Measurements from ENCODE around the gene CACNA2D2.

The CACNA2D2 gene

GRCh38 chr3:50503504-50504342, at the start of gene CACNA2D2:
CACNA2D2 (minus strand) TSS chr3:50503634; CDS start chr3:50503423, 211 bp downstream.
- Histone ChIP-seq H3K4me3 (peak within 1 kb of the TSS; percentile 74), H3K9ac (peak within 1 kb of the TSS; percentile 62), H3K27ac (0 out of 2 replicates have a peak within 1 kb of the TSS, but pooled peaks have one; percentile 20), H3K4me1 (peaks cover 32% of the 10 kb centered on the region), H3K36me3 (no peaks in the 10 kb centered on the region), H3K27me3 (peaks cover 64% of the 10 kb centered on the region), H4K20me1 (peaks cover 15% of the 10 kb centered on the region), H3K4me2 (peak within 1 kb of the TSS; percentile 98), H3K9me3 (no peaks in the 10 kb centered on the region)
- no peak for TF ChIP-seq Cebpa-rat (IDR thresholded peaks at IDR 0.05)

DNA sequence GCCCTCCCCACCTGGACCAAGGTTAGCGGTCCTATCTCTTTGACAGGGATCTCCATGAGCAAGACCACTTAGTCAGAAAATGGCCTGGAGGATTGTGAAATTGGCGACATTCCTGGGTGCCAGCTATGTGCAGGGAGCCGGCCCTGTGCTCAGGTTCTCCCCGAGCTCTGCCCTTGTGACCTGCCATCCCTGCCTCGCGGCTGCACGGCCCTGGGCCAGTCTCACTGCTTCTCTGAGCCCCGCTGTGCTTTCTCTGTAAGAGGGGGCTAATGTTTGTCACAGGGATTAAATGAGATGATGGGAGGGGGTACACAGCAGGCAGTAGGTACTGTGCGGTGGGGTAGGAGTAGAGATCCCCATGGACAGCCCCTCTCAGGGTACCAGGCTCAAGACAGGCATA, 49.2 kb upstream of the CACNA2D2 start:
- Histone ChIP-seq H3K27ac (no peak overlapping the region), H3K9ac (no peak overlapping the region), H3K27me3 (no peaks in the 10 kb centered on the region), H3K9me3 (no peaks in the 10 kb centered on the region), H3K4me3 (no peak overlapping the region), H4K20me1 (no peaks in the 10 kb centered on the region), H3K36me3 (no peaks in the 10 kb centered on the region), H3K4me1 (no peaks in the 10 kb centered on the region), H3K4me2 (no peak overlapping the region)
- no peak for TF ChIP-seq Cebpa-rat (IDR thresholded peaks at IDR 0.05)

GRCh38 chr3:50551681-50552435, 48.4 kb upstream of the CACNA2D2 start:
- Histone ChIP-seq H3K27ac (no peak overlapping the region), H3K36me3 (no peaks in the 10 kb centered on the region), H3K4me1 (no peaks in the 10 kb centered on the region), H3K4me3 (no peak overlapping the region), H4K20me1 (no peaks in the 10 kb centered on the region; the same call in 1 of the 2 replicates), H3K9me3 (no peaks in the 10 kb centered on the region), H3K4me2 (no peak overlapping the region), H3K9ac (no peak overlapping the region), H3K27me3 (no peaks in the 10 kb centered on the region)
- TF ChIP-seq Cebpa-rat (IDR thresholded peaks at IDR 0.05): no peak

DNA sequence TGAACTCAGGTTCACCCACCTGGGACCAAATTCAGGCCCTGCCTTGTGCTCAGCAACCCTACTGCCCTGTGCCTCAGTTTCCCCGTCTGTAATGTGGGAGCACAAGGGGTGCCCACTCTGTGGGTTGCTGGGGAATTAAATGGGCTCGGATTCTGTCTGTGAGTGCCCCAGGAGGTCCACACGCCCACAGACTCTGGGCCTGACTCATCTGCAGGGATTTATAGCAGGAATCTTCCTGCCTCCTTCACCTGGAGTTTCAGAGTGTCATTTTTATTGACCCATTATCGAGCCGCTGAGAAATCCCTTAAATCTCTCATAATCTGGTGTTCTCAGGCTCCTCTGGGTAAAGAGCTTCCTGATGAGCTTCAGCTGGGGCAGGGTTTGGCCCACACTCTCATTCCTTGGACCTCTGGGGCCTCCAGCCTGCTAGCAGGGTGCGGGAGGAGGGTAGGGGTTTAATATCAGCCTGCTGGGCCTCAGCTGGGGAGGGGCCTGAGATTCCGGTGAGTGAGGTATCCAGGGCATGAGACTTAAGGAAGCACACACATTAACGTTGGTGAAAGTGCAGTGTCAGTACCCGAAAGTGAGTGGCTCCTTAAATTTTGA, 47.7 kb upstream of the CACNA2D2 start:
- Histone ChIP-seq H3K9ac (no peak overlapping the region; the same call in 1 of the 2 replicates), H3K9me3 (no peaks in the 10 kb centered on the region), H3K36me3 (no peaks in the 10 kb centered on the region), H4K20me1 (no peaks in the 10 kb centered on the region; the same call in 1 of the 2 replicates), H3K27ac (no peak overlapping the region), H3K27me3 (no peaks in the 10 kb centered on the region), H3K4me2 (no peak overlapping the region), H3K4me3 (no peak overlapping the region), H3K4me1 (no peaks in the 10 kb centered on the region)
- no peak for TF ChIP-seq Cebpa-rat (IDR thresholded peaks at IDR 0.05)

DNA sequence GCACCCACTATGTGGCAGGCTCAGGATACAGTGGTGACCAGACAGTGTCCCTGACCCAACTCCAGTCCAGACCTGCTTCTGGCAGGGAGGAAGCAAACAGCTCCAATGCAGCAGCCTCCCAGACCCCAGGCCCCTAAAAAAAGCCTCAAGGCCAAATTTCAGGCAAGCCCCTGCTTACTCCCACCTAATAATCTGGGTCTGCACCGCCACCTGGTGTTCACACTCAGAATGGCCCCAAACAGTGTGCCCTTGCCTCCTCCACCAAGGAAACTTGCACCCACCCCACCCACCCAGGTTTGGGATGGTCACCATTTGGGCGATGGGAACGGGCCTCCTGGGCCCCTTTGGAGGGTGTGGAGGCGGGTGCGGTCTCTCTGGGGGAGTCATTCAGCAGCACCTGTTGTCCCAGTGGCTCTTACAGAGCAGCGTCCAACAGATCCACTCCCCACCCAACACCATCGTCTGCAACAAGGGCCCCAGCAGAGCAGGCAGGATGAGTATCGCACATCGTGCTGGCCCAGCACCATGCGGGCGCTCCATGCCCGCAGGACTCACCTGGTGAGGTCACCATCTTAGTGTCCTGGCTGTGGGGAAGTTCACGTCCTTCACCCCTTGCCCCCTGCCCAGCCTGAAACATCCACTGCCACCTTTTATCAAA, 46.8 kb upstream of the CACNA2D2 start:
- Histone ChIP-seq H3K9me3 (no peaks in the 10 kb centered on the region), H3K9ac (no peak overlapping the region), H3K27me3 (no peaks in the 10 kb centered on the region), H3K4me2 (no peak overlapping the region), H3K36me3 (no peaks in the 10 kb centered on the region), H3K27ac (no peak overlapping the region), H4K20me1 (no peaks in the 10 kb centered on the region; the same call in 1 of the 2 replicates), H3K4me3 (no peak overlapping the region), H3K4me1 (no peaks in the 10 kb centered on the region)
- TF ChIP-seq Cebpa-rat (IDR thresholded peaks at IDR 0.05): no peak

DNA sequence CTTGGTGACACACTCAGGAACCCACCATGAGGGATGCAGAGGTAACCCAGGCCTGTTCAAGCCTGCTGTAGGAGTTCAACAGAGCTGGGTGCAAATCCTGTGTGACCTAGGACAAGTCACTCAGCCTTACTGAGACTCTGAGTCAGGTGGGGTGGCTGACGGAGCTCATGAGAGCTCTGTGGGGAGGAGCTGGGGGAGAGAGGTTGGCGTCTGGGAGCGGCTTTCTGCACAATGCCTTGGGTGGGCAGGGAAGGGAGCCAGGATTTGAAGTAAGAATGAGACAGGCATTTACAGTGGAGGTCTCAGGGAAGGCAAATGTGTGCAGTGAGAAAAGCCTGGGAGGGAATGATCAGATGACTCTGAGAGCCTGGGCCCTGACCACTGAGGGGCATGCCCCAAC, 45.8 kb upstream of the CACNA2D2 start:
- no peaks in the 10 kb centered on the region for H3K4me1 ChIP-seq
- no peaks in the 10 kb centered on the region for H3K9me3 ChIP-seq
- no peaks in the 10 kb centered on the region for H3K36me3 ChIP-seq
- no peak overlapping the region for H3K27ac ChIP-seq
- TF ChIP-seq Cebpa-rat (IDR thresholded peaks at IDR 0.05): no peak
- H3K9ac ChIP-seq: no peak overlapping the region
- no peak overlapping the region for H3K4me2 ChIP-seq
- H3K27me3 ChIP-seq: no peaks in the 10 kb centered on the region
- no peak overlapping the region for H3K4me3 ChIP-seq
- H4K20me1 ChIP-seq: no peaks in the 10 kb centered on the region; the same call in 1 of the 2 replicates

GRCh38 chr3:50545781-50546180, 42.3 kb upstream of the CACNA2D2 start:
- Histone ChIP-seq H3K9ac (no peak overlapping the region), H3K4me2 (no peak overlapping the region), H3K4me3 (no peak overlapping the region), H3K27ac (no peak overlapping the region), H4K20me1 (no peaks in the 10 kb centered on the region; the same call in 1 of the 2 replicates), H3K36me3 (no peaks in the 10 kb centered on the region), H3K27me3 (no peaks in the 10 kb centered on the region), H3K4me1 (peaks cover 8% of the 10 kb centered on the region; the same call in 1 of the 2 replicates), H3K9me3 (no peaks in the 10 kb centered on the region)
- no peak for TF ChIP-seq Cebpa-rat (IDR thresholded peaks at IDR 0.05)

DNA sequence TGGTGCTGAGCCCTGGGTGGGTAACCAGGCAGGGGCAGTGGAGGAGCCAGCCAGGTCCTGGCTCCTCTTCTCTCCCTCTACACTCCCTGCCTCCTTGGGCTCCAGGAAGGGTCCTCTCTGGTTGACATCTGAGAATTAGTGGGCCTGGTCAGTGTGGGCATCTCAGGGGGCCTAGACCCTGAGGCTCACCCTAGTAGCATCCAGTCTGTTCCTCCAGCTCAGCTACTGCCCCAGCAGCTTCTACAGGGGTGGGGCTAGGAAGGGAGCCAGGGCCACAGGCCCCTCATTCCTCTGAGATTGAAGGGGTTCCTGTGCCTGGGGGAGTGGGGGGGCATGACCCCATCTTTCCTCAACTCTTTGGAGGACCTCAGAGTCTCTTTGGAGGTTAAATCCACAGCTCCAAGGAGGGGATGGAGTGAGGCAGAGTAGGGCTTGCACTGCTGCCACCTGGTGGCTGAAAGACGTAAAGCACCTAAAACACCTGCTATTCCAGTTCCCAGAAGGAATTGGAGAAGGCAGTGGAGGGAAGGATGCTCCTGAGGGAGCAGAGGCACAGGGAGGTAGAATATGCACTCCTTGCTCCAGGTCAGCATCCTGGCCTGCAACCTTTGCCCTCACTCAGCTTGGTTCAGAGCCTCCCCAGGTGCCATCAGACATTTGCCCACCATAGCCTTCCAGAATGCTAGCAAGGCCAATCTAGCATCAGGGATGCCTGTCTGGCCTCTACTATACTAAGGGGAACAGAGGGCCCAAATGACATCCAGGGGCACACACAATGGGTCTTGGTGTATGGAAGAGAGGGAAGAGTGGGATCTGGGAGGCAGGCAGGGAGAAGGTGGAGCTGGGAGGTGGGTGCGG, 39.0 kb upstream of the CACNA2D2 start:
- no peaks in the 10 kb centered on the region for H3K9me3 ChIP-seq
- no peak overlapping the region for H3K4me3 ChIP-seq
- H3K36me3 ChIP-seq: no peaks in the 10 kb centered on the region
- H3K4me1 ChIP-seq: peaks cover 8% of the 10 kb centered on the region; the same call in 1 of the 2 replicates
- no peaks in the 10 kb centered on the region for H3K27me3 ChIP-seq
- no peak for TF ChIP-seq Cebpa-rat (IDR thresholded peaks at IDR 0.05)
- no peaks in the 10 kb centered on the region; the same call in 1 of the 2 replicates for H4K20me1 ChIP-seq
- H3K27ac ChIP-seq: no peak overlapping the region
- H3K4me2 ChIP-seq: no peak overlapping the region
- no peak overlapping the region for H3K9ac ChIP-seq

All from BLaER1 (cell line).